Measurements from ENCODE around the gene LIG1.

Gene LIG1

DNA sequence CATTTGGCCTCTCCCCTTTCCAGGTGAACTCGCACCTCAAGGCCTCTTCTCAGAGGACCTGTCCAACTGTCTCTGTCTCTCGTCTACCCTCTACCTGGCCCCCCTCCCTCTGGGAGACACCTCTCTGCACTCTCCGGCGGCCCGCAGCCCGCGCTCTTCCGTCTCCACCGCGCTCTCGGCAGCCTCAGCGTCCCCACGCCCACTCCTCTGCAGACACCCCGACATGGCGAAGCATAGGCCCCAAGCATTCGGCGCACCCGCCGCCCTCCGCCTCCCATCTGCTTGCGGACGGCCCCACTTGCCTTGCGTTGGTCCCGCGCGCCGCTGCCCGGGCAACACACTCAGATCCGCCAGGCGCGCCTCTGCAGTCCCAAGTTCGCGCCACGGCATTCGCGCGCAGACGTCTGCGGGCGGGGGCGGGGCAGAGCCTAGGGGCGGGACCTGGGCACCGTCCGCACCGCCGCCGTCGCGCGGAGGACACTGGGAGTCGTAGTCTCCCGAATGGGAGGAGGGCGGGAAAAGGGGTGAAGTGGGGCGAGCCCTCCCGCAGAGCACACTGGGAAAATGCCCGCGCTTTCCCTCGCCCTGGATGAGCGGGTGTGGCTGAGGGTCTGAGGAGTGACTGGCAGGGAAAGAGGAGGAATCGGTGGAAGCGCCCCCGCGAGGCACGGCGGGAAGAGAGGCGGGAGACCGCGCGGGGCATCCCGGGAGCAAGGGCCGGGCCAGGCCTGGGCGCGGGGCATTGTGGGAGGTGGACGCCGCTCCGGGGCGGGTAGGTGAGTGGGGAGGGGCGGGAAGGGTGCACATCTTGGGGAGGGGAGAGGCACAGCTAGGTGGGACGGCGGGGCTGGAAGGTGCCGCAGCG is at the start of gene LIG1, which contains the start of gene ZSWIM9 (continued):
- TF ChIP-seq ZNF292 (tag by site-specific recombination; IDR thresholded peaks at IDR 0.05; ENCODE audit: borderline replicate concordance, low read depth), result no peak
- TF ChIP-seq, protein P1, sequence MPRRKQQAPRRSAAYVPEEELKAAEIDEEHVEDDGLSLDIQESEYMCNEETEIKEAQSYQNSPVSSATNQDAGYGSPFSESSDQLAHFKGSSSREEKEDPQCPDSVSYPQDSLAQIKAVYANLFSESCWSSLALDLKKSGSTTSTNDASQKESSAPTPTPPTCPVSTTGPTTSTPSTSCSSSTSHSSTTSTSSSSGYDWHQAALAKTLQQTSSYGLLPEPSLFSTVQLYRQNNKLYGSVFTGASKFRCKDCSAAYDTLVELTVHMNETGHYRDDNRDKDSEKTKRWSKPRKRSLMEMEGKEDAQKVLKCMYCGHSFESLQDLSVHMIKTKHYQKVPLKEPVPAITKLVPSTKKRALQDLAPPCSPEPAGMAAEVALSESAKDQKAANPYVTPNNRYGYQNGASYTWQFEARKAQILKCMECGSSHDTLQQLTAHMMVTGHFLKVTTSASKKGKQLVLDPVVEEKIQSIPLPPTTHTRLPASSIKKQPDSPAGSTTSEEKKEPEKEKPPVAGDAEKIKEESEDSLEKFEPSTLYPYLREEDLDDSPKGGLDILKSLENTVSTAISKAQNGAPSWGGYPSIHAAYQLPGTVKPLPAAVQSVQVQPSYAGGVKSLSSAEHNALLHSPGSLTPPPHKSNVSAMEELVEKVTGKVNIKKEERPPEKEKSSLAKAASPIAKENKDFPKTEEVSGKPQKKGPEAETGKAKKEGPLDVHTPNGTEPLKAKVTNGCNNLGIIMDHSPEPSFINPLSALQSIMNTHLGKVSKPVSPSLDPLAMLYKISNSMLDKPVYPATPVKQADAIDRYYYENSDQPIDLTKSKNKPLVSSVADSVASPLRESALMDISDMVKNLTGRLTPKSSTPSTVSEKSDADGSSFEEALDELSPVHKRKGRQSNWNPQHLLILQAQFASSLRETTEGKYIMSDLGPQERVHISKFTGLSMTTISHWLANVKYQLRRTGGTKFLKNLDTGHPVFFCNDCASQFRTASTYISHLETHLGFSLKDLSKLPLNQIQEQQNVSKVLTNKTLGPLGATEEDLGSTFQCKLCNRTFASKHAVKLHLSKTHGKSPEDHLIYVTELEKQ (tag by site-specific recombination; IDR thresholded peaks at IDR 0.05; ENCODE audit: borderline replicate concordance), result no peak
- TF ChIP-seq ZNF433 (tag by site-specific recombination; IDR thresholded peaks at IDR 0.05; ENCODE audit: low read depth), result no peak
- no peak for TF ChIP-seq ZNF701 (tag by site-specific recombination; IDR thresholded peaks at IDR 0.05)
- peak; percentile 85 for TF ChIP-seq ZNF239 (tag by site-specific recombination; IDR thresholded peaks at IDR 0.05)
- TF ChIP-seq ZNF221 (tag by site-specific recombination; IDR thresholded peaks at IDR 0.05; ENCODE audit: borderline replicate concordance), result no peak
- no peak for TF ChIP-seq ZNF544 (tag by site-specific recombination; IDR thresholded peaks at IDR 0.05)
- TF ChIP-seq ZNF624 (tag by site-specific recombination; IDR thresholded peaks at IDR 0.05), result no peak
- TF ChIP-seq ZNF335 (tag by site-specific recombination; conservative IDR thresholded peaks at IDR 0.05), result peak; percentile 98
- no peak for TF ChIP-seq ZNF830 (tag by site-specific recombination; IDR thresholded peaks at IDR 0.05; ENCODE audit: low read depth)
- TF ChIP-seq, protein P2, sequence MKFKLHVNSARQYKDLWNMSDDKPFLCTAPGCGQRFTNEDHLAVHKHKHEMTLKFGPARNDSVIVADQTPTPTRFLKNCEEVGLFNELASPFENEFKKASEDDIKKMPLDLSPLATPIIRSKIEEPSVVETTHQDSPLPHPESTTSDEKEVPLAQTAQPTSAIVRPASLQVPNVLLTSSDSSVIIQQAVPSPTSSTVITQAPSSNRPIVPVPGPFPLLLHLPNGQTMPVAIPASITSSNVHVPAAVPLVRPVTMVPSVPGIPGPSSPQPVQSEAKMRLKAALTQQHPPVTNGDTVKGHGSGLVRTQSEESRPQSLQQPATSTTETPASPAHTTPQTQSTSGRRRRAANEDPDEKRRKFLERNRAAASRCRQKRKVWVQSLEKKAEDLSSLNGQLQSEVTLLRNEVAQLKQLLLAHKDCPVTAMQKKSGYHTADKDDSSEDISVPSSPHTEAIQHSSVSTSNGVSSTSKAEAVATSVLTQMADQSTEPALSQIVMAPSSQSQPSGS (tag by site-specific recombination; IDR thresholded peaks at IDR 0.05; ENCODE audit: low read depth), result no peak
- TF ChIP-seq, protein P3, sequence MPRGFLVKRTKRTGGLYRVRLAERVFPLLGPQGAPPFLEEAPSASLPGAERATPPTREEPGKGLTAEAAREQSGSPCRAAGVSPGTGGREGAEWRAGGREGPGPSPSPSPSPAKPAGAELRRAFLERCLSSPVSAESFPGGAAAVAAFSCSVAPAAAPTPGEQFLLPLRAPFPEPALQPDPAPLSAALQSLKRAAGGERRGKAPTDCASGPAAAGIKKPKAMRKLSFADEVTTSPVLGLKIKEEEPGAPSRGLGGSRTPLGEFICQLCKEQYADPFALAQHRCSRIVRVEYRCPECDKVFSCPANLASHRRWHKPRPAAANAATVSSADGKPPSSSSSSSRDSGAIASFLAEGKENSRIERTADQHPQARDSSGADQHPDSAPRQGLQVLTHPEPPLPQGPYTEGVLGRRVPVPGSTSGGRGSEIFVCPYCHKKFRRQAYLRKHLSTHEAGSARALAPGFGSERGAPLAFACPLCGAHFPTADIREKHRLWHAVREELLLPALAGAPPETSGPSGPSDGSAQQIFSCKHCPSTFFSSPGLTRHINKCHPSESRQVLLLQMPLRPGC (tag by site-specific recombination; IDR thresholded peaks at IDR 0.05), result peak; percentile 48; the same call in 1 of the 2 replicates
- TF ChIP-seq ZNF324 (tag by site-specific recombination; IDR thresholded peaks at IDR 0.05), result no peak
- no peak for TF ChIP-seq ZNF311 (tag by site-specific recombination; IDR thresholded peaks at IDR 0.05; ENCODE audit: borderline replicate concordance)
- TF ChIP-seq, protein P4, sequence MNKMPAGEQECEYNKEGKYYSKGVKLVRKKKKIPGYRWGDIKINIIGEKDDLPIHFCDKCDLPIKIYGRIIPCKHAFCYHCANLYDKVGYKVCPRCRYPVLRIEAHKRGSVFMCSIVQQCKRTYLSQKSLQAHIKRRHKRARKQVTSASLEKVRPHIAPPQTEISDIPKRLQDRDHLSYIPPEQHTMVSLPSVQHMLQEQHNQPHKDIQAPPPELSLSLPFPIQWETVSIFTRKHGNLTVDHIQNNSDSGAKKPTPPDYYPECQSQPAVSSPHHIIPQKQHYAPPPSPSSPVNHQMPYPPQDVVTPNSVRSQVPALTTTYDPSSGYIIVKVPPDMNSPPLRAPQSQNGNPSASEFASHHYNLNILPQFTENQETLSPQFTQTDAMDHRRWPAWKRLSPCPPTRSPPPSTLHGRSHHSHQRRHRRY (tag by site-specific recombination; IDR thresholded peaks at IDR 0.05), result no peak
- TF ChIP-seq ZNF16 (tag by site-specific recombination; IDR thresholded peaks at IDR 0.05; ENCODE audit: low read depth), result no peak
- no peak for TF ChIP-seq ZNF48 (tag by site-specific recombination; IDR thresholded peaks at IDR 0.05)
- TF ChIP-seq KLF9 (tag by site-specific recombination; IDR thresholded peaks at IDR 0.05; ENCODE audit: low read depth), result peak; percentile 97
- TF ChIP-seq ZNF184 (tag by site-specific recombination; IDR thresholded peaks at IDR 0.05), result no peak
- TF ChIP-seq ZNF10 (tag by site-specific recombination; IDR thresholded peaks at IDR 0.05), result no peak
- no peak; the same call in 1 of the 2 replicates for TF ChIP-seq ZNF2 (tag by site-specific recombination; IDR thresholded peaks at IDR 0.05)
- TF ChIP-seq ZNF664 (tag by site-specific recombination; IDR thresholded peaks at IDR 0.05), result no peak
- peak; percentile 46 for TF ChIP-seq ZNF24 (tag by site-specific recombination; IDR thresholded peaks at IDR 0.05)
- TF ChIP-seq ZNF76 (tag by site-specific recombination; IDR thresholded peaks at IDR 0.05; ENCODE audit: borderline replicate concordance, low read depth), result peak; percentile 100
- TF ChIP-seq, protein P5, sequence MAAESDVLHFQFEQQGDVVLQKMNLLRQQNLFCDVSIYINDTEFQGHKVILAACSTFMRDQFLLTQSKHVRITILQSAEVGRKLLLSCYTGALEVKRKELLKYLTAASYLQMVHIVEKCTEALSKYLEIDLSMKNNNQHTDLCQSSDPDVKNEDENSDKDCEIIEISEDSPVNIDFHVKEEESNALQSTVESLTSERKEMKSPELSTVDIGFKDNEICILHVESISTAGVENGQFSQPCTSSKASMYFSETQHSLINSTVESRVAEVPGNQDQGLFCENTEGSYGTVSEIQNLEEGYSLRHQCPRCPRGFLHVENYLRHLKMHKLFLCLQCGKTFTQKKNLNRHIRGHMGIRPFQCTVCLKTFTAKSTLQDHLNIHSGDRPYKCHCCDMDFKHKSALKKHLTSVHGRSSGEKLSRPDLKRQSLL (tag by site-specific recombination; IDR thresholded peaks at IDR 0.05), result no peak
- no peak; the same call in 1 of the 2 replicates for TF ChIP-seq ZNF777 (tag by site-specific recombination; IDR thresholded peaks at IDR 0.05; ENCODE audit: borderline replicate concordance)
- peak; percentile 43; the same call in 1 of the 2 replicates for TF ChIP-seq ZNF843 (tag by site-specific recombination; IDR thresholded peaks at IDR 0.05)
- TF ChIP-seq ZFHX2 (tag by site-specific recombination; conservative IDR thresholded peaks at IDR 0.05), result peak; percentile 93
- TF ChIP-seq, protein P6, sequence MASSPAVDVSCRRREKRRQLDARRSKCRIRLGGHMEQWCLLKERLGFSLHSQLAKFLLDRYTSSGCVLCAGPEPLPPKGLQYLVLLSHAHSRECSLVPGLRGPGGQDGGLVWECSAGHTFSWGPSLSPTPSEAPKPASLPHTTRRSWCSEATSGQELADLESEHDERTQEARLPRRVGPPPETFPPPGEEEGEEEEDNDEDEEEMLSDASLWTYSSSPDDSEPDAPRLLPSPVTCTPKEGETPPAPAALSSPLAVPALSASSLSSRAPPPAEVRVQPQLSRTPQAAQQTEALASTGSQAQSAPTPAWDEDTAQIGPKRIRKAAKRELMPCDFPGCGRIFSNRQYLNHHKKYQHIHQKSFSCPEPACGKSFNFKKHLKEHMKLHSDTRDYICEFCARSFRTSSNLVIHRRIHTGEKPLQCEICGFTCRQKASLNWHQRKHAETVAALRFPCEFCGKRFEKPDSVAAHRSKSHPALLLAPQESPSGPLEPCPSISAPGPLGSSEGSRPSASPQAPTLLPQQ (tag by site-specific recombination; IDR thresholded peaks at IDR 0.05), result peak; percentile 81
